ENCODE data around the gene KIR2DL1. TPM values are rescaled to one million over a fixed set of nuclear protein-coding genes. Genes with fewer than 3 reads are reported as not detected.
"Not testable (repeated sequence)": the region's sequence is repeated elsewhere in the genome, so short reads cannot be mapped to it uniquely, and the experiment has no call there.

The KIR2DL1 gene
- not detected for total RNA-seq

GRCh38 chr19:54769646-54770045 is at the start of gene KIR2DL1:
Gene KIR2DL1, plus strand, starts transcription at chr19:54769793. Its CDS starts 58 bp downstream, at chr19:54769851.
- DNase-seq (ENCODE audit: low spot score); ATAC-seq: not testable (repeated sequence)

DNA sequence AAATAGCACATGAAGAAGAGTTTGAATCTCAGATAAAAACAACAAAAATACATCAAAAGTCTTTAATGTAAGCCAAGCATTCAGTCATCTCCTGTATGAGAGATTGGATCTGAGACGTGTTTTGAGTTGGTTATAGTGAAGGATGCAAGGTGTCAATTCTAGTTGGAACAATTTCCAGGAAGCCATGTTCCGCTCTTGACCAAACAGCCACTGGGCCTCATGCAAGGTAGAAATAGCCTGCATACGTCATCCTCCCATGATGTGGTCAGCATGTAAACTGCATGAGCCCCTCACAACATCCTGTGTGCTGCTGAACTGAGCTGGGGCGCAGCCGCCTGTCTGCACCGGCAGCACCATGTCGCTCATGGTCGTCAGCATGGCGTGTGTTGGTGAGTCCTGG is 45.5 kb upstream of the KIR2DL1 start, which contains the start of gene KIR3DL3:
KIR3DL3 (plus strand) TSS at position 301 of the 400 bp plus-strand sequence; CDS start at position 356, 55 bp downstream.
- DNase-seq (ENCODE audit: low spot score) = no peak
- ATAC-seq = no peak

DNA sequence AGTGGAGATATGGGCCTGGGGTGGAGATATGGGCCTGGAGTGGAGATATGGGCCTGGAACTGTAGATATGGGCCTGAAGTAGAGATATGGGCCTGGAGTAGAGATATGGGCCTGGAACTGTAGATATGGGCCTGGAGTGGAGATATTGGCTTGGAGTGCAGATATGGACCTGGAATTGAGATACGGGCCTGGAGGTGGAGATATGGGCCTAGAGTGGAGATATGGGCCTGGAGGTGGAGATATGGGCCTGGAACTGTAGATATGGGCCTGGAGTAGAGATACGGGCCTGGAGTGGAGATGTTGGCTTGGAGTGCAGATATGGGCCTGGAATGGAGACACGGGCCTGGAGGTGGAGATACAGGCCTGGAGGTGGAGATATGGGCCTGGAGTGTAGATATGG is 44.9 kb upstream of the KIR2DL1 start:
- DNase-seq (ENCODE audit: low spot score) (no peak), ATAC-seq (no peak)

DNA sequence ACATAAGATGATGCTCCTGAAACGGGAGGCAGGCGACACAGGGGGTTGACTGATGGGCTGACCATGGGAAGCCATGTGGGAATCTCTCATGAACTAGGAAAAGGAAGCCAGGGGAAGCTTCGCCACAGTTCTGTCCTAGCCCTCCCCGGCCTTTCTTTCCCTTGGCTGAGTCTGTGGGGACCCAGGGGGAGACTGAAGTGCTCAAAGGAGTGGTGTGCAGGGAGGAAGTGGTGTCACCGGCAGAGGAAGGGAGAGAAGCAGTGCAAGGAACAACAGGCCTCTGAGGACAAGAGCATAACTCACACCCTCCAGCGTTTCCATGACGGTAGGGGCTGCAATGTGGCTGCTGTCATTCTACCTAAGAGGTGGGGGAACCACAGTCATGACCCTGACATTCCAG is 44.3 kb upstream of the KIR2DL1 start:
- ATAC-seq (no peak), DNase-seq (ENCODE audit: low spot score) (no peak)

DNA sequence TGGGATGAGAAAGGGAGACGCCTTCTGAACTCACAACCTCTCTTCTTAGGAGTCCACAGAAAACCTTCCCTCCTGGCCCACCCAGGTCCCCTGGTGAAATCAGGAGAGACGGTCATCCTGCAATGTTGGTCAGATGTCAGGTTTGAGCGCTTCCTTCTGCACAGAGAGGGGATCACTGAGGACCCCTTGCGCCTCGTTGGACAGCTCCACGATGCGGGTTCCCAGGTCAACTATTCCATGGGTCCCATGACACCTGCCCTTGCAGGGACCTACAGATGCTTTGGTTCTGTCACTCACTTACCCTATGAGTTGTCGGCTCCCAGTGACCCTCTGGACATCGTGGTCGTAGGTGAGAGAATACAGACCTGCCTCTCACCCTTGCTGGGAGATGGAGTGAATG is 42.0 kb upstream of the KIR2DL1 start:
- ATAC-seq (no peak), DNase-seq (ENCODE audit: low spot score) (no peak)

DNA sequence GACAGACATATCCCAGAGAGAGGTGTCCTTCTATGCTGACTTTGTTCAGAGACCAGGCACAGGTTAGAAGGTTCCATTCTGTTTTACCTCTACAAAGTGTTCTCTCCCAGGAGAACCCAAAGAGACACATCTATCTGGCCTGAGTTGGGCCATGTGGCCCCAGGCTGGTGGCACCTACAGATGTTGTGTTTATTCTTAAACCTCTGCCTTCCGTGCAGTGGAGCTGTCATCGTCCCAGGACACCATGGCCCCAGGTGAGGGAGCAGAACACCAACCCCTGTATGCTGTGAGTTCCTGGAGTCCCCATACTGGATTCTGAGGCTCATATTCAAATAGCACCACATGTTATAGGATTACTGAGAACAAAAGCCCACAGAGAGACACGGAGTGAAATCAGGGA is 41.4 kb upstream of the KIR2DL1 start:
- ATAC-seq (no peak), DNase-seq (ENCODE audit: low spot score) (no peak)

DNA sequence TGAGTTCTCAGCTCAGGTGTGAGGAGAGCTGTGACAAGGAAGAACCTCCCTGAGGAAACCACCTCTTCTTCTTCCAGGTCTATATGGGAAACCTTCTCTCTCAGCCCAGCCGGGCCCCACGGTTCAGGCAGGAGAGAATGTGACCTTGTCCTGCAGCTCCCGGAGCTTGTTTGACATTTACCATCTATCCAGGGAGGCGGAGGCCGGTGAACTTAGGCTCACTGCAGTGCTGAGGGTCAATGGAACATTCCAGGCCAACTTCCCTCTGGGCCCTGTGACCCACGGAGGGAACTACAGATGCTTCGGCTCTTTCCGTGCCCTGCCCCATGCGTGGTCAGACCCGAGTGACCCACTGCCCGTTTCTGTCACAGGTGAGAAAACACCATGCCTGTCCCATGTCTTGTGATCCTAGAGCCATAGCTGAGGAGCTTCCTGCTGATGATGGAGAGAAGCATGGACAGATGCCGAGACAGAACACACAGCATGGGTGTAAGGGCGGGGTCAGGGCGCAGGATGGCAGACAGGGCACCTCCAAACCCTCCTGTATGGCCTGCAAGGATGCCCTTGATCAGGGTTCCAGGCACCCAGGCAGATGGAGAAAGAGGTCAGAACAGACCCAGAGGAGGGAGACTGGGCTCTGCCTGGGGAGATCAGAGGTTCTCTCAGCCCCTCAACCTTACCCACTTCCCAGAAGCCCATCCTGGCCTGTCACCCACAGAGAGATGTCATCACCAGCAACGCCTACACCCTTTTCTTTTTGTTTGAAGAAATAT is 40.0 kb upstream of the KIR2DL1 start:
- no peak for ATAC-seq
- no peak for DNase-seq (ENCODE audit: low spot score)

DNA sequence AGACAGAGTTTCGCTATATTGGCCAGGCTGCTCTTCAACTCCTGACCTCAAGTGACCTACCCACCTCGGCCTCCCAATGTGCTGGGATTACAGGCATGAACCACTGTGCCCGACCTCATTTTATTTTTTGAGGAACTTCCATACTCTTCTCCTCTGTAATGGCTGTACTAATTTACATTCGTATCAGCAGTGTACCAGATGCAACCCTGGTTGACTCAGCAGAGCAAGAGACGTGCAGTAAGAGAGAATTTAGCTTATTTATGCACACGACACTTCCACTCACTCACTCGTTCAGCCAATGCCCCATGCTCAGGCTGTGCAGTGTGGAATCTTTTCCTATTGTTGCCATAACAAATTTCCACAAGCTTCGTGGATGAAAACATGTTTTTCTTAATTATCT is 38.4 kb upstream of the KIR2DL1 start:
- ATAC-seq (no peak), DNase-seq (ENCODE audit: low spot score) (no peak)

DNA sequence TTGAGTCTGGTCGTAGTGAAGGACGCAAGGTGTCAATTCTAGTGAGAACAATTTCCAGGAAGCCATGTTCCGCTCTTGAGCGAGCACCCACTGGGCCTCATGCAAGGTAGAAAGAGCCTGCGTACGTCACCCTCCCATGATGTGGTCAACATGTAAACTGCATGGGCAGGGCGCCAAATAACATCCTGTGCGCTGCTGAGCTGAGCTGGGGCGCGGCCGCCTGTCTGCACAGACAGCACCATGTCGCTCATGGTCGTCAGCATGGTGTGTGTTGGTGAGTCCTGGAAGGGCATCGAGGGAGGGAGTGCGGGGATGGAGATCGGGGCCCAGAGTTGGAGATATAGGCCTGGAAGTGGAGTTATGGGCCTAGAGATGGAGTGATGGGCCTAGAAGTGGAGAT is 31.3 kb upstream of the KIR2DL1 start, which contains the start of gene KIR2DL3:
KIR2DL3 (plus strand) TSS at position 208 of the 400 bp plus-strand sequence; CDS start at position 241, 33 bp downstream.
- DNase-seq (ENCODE audit: low spot score); ATAC-seq: not testable (repeated sequence)

- DNase-seq (ENCODE audit: low spot score) = no peak
- ATAC-seq = no peak
These were observed 30.9 kb upstream of the KIR2DL1 start for GRCh38 chr19:54738715-54739114.

DNA sequence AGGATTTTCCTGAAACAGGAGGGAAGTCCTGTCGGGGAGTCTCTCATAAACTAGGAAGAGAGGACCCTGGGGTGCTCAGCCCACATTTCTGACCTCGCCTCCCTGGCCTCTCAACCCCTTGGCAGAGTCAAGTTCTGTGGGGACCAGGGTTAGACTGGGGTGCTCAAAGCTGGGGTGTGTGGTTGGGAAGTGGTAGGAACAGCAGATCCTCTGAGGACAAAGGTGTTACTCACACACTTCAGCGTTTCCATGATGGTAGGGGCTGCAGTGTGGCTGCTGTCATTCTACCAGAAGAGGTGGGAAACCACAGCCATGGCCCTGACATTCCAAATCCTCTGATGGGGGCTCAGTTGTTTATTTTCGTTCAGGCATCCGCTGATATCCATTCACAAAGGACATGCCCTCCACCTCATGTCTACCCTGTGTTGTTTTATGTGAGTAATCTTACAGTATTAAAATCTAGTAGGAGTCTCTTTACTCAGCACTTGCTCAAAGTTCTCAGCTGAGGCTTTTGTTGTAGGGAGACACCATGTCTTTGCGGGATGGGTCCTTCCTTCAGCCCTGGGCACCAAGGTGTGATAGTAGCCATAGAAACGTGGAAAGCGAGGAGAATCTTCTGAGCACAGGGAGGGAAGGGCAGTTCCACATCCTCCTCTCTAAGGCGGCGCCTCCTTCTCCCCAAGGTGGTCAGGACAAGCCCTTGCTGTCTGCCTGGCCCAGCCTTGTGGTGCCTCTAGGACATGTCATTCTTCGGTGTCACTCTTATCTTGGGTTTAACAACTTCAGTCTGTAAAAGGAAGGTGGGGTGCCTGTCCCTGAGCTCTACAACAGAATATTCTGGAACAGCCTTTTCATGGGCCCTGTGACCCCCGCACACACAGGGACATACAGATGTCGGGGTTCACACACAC is 29.8 kb upstream of the KIR2DL1 start:
- DNase-seq (ENCODE audit: low spot score) = no peak
- ATAC-seq = no peak

DNA sequence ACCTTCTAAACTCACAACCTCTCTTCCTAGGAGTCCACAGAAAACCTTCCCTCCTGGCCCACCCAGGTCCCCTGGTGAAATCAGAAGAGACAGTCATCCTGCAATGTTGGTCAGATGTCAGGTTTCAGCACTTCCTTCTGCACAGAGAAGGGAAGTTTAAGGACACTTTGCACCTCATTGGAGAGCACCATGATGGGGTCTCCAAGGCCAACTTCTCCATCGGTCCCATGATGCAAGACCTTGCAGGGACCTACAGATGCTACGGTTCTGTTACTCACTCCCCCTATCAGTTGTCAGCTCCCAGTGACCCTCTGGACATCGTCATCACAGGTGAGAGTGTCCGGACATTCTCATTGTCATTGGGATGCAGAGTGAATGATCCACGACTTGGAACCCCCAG is 27.6 kb upstream of the KIR2DL1 start:
- DNase-seq (ENCODE audit: low spot score); ATAC-seq: not testable (repeated sequence)

DNA sequence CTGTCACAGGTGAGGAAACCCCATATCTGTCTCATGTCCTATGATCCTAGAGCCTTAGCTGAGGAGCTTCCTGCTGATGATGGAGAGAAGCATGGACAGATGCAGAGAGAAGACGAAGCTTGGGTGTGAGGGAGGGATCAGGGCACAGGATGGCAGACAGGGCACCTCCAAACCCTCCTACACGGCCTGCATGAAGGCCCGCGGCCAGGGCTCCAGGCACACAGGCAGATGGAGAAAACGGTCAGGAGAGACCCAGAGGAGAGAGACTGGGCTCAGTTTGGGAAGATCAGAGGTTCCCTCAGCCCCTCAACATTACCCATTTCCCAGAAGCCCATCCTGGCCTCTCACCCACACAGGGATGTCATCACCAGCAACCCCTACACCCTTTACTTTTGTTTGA is 25.5 kb upstream of the KIR2DL1 start:
- not testable (repeated sequence) for DNase-seq (ENCODE audit: low spot score); ATAC-seq

- not testable (repeated sequence) for ATAC-seq
- DNase-seq (ENCODE audit: low spot score) = peak; percentile 50
These were observed 21.8 kb upstream of the KIR2DL1 start for GRCh38 chr19:54747614-54748322.

GRCh38 chr19:54750276-54750675 is 19.3 kb upstream of the KIR2DL1 start:
- not testable (repeated sequence) for ATAC-seq; DNase-seq (ENCODE audit: low spot score)

- DNase-seq (ENCODE audit: low spot score); ATAC-seq: not testable (repeated sequence)
These were observed 13.1 kb upstream of the KIR2DL1 start for GRCh38 chr19:54756204-54757110.

DNA sequence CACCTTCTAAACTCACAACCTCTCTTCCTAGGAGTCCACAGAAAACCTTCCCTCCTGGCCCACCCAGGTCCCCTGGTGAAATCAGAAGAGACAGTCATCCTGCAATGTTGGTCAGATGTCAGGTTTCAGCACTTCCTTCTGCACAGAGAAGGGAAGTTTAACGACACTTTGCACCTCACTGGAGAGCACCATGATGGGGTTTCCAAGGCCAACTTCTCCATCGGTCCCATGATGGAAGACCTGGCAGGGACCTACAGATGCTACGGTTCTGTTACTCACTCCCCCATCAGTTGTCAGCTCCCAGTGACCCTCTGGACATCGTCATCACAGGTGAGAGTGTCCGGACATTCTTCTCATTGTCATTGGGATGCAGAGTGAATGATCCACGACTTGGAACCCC is 11.0 kb upstream of the KIR2DL1 start:
- DNase-seq (ENCODE audit: low spot score); ATAC-seq: not testable (repeated sequence)

GRCh38 chr19:54764219-54764618 is 5.4 kb upstream of the KIR2DL1 start:
- DNase-seq (ENCODE audit: low spot score); ATAC-seq: not testable (repeated sequence)

- ATAC-seq; DNase-seq (ENCODE audit: low spot score): not testable (repeated sequence)
These were observed 3.1 kb upstream of the KIR2DL1 start for GRCh38 chr19:54766464-54766863.

DNA sequence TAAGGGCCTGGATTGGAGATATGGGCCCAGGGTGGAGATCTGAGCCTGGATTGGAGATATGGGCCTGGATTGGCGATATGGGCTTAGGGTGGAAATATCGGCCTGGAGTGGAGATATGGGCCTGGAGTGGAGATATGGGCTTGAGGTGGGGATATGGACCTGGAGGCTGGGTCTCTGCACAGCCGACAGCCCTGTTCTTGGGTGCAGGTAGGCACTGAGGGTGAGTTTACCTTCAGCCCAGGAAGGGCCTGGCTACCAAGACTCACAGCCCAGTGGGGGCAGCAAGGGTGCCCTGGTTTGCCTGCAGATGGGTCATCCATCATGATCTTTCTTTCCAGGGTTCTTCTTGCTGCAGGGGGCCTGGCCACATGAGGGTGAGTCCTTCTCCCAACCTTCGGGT is 918 bp downstream of the KIR2DL1 start:
- ATAC-seq = not testable (repeated sequence)
- peak; percentile 22 for DNase-seq (ENCODE audit: low spot score)

Data from left lobe of liver (tissue), 2 donors.